Stimulated activated CD8-positive, alpha-beta memory T cell treated with anti-CD3 and anti-CD28 coated beads, Interleukin-15, amount 100 ng/mL, for 48 hours (primary cell): ENCODE measurements around the gene ZNF860.
"Not testable (repeated sequence)": the region's sequence is repeated elsewhere in the genome, so short reads cannot be mapped to it uniquely, and the experiment has no call there.

Experiments
- DNase-seq, 2 donors: peaks; one replicate each; pipeline ENCODE4 v3.0.0-alpha.2; 2020; ENCODE audit warnings: low read depth in 2 of 2

The ZNF860 gene

GRCh38 chr3:31996195-31996594, 14.6 kb downstream of the ZNF860 start:
- DNase-seq, result no peak

- DNase-seq, result no peak
These were observed 15.9 kb downstream of the ZNF860 start for GRCh38 chr3:31997500-31997899.

- DNase-seq, result no peak
These were observed 18.4 kb downstream of the ZNF860 start for GRCh38 chr3:31999907-32000439.

DNA sequence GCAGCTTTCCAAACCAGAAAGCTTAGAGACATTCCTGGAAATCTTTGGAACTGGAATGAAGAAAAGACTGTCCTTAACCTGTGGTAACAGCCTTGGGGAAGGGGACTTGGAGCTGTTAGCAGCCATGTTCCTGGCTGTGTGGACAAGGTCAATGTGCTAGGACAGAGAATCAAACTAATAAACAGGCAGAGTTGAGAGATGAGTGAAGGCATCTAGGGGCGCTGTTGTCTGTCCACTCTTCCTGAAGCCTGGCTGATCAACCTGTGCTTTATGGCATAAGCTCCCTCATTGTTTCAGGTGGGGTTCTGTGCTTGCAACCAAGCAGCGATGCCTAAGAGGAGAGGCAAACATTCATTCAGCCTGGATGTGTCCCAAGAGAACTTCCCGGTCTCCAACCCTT, 19.3 kb downstream of the ZNF860 start:
- no peak for DNase-seq

- DNase-seq, result no peak
These were observed 21.2 kb downstream of the ZNF860 start for GRCh38 chr3:32002561-32003368.

DNA sequence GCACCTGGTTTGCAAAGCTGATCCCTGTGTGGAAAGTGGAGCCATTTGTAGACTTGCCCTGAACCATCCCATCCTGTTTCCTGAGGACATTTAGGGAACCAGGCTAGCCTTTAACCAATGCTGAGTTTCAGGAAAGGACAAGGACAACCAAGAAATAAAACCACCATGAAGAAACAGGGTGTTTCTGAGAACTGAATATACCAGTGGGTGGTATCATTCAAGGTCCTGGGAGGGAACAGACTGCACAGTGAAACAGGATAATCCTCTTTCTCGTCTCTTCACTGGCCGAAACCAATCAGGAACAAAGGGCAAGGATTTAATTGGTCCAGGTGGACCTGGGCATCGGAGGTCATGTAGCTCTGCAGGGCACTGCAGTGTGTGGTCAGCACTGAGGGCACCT, 21.8 kb downstream of the ZNF860 start:
- DNase-seq, result no peak

- no peak for DNase-seq
These were observed 22.7 kb downstream of the ZNF860 start for GRCh38 chr3:32004113-32004765.

DNA sequence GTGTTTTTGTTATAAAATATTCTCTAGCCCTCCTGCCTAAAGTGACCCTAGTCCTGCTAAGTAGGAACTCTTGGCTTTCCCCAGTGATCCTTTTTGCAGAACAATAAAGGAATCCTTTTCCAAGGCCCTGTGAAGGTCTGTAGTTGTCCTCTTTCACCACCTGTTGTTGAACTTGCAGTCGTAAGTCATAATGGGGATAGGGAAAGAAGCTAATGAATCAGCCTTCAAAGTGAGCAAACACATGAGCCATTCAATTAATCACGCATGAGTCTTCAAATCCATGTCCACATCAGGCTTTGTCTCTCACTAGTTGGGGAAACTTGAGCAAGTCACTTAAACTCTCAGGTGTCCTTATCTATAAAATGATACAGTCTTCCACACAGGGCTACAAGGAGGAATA, 27.6 kb downstream of the ZNF860 start:
- DNase-seq, result no peak

GRCh38 chr3:32009957-32010356, 28.4 kb downstream of the ZNF860 start:
- DNase-seq, result no peak

GRCh38 chr3:32010699-32011098, 29.1 kb downstream of the ZNF860 start:
- DNase-seq, result not testable (repeated sequence)

- not testable (repeated sequence) for DNase-seq
These were observed 34.1 kb downstream of the ZNF860 start for GRCh38 chr3:32015638-32016037.

GRCh38 chr3:32017286-32017685, 35.7 kb downstream of the ZNF860 start:
- DNase-seq, result no peak

DNA sequence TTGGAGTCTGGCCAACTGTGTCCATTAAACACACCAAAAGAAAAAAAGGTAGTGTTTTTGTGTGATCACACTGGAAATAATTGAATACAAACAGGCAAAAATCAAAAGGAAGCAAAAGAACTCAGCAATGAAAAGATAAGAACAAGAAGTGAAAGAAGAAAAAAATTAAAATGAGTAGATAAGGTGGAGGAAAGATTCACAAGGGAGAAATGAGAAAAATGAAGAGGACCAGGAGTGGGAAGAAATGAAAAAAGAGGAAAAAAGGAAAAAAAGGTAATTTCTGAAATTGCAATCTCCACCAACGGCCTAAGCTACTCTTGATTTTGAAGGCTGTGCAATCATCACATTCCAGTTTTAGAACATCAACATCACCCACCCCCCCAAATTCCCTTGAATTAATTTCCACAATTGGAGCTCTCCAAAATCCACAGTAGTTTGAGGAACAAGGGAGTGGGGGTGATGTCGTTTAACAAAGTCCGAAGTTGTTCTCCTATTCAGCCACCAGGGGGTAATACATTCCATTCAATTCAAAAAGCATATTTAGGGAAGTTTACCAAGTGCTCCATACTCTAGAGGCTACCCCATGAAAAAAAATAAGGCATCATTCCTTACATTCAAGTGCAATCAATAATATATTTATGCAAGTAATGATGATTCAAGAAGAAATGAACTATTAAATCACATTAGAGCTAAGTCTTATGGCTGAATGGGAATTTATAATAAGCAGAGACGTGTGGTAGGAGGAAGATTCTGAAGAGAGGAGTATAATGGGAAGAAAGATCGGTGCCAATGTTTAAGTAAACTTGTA, 37.4 kb downstream of the ZNF860 start:
- DNase-seq, result no peak

- no peak for DNase-seq
These were observed 39.6 kb downstream of the ZNF860 start for GRCh38 chr3:32021155-32021554.

GRCh38 chr3:32021748-32022147, 40.2 kb downstream of the ZNF860 start:
- DNase-seq, result no peak

DNA sequence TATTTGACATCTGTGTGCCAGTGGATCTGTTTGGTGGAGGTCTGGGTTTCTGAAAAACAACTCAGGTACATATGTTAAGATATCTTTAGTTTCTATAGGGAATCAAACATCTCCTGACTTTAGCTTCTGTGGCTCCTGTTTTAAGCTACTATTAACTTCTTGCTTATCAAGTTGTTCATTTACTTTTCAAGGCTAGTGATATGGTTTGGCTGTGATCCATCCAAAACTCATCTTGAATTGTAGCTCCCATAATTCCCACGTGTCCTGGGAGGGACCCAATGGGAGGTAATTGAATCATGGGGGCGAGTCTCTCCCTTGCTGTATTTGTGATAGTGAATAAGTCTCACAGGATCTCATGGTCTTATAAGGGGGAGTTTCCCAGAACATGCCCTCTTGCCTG, 41.4 kb downstream of the ZNF860 start:
- no peak for DNase-seq

DNA sequence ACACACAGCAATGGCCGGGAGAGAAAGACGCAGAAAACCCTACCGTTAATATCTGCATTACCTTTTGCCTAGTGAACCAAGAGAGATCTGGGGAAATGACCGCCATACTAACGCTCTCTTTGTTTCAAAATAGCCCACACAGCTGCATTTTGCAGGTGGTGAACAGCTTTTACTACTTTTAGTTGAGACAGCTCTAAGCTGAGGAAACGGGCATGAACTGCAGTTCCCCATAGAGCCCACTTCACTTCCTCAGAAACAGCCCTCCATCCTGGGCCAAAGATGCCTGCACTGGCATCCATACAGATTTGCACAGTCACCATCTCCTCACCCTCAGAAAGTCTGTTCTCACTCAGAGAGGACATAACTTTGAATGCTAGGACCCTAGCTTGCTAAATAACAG, 45.0 kb downstream of the ZNF860 start:
- DNase-seq, result no peak

GRCh38 chr3:32037932-32038267, 56.4 kb downstream of the ZNF860 start:
- no peak for DNase-seq

GRCh38 chr3:32041316-32041715, 59.8 kb downstream of the ZNF860 start:
- no peak for DNase-seq
